NCI-H1694 treated with DMSO at 0.1 percent for 48 hours (cell line): Measurements from ENCODE around the gene LIPK.
"Not testable (repeated sequence)": the region's sequence is repeated elsewhere in the genome, so short reads cannot be mapped to it uniquely, and the experiment has no call there.

Source experiments
- DNase-seq: peaks from one replicate; lab custom pipeline; 2025; lab: John Stamatoyannopoulos, UW

The LIPK gene

DNA sequence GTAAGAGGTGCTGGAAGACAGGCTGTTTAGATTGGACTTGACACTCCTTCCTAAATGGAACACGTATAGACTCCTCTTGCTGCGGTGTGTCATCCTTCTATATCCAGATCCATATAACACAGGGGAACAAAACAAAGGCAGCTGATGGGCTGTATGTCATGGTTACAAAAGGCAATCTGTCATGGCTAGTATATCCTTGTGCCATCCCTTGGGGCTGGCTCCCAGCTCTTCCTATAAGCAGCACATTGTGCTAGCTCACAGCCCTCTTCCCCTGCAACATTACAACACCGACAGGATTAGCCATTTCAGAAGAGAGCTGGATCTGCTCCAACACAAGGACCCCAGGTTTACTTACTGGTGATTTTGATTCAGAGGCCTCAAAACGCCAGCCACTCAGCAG lies 15.3 kb downstream of the LIPK start:
- DNase-seq: no peak

DNA sequence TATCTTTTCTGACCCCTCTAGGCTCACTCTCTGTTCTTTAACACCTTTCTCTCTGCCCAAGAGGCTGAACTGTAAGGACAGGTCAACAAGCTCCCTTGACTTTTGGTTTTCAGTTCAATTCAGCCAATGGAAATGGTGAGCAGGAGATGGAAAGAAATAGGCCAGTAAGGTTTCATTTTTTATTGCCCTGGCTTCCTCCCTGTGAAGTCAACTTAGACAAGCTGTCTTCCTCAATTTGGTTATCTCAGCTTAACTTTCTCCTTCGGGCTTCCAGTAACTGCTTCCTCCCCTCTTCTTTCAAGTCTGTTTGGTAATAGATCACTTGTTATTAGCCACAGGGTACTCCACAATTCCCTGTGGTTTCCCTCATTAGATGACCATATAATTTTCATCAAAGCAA lies 19.7 kb downstream of the LIPK start:
- DNase-seq: no peak

DNA sequence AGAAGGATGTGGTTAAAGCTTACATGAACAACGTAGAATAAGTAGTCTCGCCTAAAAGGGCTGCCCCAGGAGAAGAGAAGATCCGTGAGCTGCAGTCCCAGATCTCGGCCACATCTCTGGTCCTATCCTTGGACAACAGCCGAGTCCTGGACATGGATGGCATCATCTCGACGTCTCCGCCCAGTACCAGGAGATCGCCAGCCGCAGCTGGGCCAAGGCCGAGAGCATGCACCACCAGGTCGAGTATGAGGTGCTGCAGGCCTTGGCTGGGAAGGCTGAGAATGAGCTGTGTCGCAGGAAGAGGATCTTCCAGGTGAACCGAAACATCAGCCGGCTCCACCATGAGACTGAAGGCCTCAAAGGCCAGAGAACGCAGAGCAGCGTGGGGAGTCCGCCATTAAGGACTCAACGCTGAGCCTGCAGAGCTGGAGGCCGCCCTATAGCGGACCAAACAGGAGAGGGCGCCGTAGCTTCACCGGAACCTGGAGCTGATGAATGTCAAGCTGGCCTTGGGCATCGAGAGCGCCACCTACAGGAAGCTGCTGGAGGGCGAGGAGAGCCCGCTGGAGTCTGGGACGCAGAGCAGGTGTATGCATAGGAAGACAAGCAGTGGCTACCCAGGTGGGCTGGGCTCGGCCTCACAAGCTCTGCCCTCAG lies 22.2 kb downstream of the LIPK start:
- DNase-seq: no peak

GRCh38 chr10:88730864-88731263 lies 24.8 kb downstream of the LIPK start:
- DNase-seq: no peak

GRCh38 chr10:88731296-88731695 lies 25.2 kb downstream of the LIPK start:
- DNase-seq: no peak

DNA sequence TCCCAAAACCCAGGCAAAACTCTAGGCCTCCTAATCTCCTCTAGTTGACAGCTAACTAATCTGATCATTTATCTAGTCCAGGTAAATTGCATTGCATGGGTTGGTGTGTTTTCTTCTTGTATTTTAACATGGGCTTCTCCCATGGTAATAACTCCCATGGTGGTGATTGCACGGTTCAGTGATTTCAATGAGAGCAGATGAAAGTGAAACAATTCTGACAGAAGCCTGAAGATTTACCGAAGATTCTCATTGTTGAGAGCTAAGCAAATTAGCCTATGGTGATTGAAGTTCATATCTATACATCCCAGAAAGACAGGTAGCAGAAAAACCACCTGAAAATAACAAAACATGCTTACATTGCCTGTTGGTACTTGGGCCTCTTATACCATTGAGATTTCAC lies 27.2 kb downstream of the LIPK start:
- DNase-seq: no peak

GRCh38 chr10:88735661-88736060 lies 29.6 kb downstream of the LIPK start:
- DNase-seq: no peak

DNA sequence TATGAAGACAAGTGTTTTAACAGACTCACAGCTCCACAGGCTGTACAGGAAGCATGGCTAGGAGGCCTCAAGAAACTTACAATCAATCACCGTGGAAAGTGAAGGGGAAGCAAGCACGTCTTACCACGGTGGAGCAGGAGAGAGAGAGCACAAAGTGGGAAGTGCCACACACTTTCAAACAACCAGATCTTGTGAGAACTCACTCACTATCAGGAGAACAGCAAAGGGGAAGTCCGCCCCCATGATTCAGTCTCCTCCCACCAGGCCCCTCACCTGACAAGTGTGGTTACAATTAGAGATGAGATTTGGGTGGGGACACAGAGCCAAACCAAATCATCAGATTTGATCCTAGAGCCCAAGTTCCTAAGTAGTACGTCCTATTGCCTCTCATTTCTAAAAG lies 35.9 kb downstream of the LIPK start:
- not testable (repeated sequence) for DNase-seq

DNA sequence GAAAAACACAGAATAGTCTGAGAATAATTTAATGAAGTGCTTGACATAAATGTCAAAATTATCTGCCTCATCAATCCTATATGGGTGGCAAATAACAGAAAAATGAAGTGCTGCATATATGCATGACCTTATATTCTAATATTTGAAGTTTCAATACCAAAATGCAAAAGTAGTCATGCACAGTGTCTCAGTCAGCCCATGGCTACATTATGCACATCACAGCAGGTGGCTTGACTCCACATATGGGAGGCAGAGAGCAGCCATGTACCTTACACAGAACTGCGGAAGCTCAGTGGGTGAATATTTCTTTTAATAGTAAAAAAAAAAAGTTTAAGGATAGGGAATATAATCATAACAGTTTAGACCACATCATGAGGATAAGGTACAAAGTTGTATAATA lies 36.4 kb downstream of the LIPK start:
- DNase-seq: no peak

- DNase-seq: no peak
These were observed 38.0 kb downstream of the LIPK start for GRCh38 chr10:88744002-88744401.

DNA sequence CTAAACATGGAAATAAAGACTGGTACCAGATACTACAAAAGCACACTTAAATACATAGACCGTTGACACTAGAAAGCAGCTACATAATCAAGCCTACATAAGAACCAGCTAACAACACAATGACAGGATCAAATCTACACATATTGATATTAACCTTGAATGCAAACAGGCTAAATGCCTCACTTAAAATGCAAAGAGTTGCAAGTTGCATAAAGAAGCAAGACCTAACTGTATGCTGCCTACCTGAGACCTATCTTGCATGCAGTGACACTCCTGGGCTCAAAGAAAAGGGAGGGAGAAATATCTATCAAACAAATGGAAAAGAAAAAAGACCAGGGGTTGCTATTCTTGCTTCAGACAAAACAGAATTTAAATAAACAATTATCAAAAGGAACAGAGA lies 39.6 kb downstream of the LIPK start:
- DNase-seq: no peak

GRCh38 chr10:88754287-88754686 lies 48.2 kb downstream of the LIPK start:
- no peak for DNase-seq

DNA sequence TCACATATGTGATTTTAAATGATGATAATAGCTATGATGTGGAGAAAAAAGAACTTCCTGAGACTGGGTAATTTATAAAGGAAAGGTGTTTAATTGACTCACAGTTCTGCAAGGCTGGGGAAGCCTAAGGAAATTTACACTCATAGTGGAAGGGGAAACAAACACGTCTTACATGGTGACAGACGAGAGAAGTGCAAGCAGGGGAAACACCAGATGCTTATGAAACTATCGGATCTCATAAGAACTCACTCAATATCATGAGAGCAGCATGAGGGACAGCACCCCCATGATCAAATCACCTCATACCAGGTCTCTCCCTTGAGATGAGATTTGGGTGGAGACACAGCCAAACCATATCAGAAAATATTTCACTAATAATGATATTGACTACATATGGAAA lies 49.7 kb downstream of the LIPK start:
- DNase-seq: no peak

DNA sequence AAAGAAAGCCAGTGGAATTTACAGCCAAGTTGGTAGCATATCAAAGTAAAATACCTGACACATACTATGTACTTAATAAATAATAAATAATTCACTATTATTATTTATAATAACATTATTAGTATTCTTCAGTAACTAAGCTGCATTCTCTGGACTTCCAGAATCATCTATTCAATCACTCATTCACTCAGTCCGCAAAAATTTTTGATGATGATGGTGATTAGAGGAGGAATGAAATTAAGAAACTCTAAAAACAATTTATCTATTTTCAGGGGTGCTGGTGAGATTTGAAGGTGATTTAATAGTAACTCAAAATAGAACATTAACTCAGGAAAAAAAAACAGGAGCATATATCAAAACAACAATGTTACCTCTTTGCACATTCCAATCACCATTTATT lies 50.6 kb downstream of the LIPK start:
- no peak for DNase-seq

DNA sequence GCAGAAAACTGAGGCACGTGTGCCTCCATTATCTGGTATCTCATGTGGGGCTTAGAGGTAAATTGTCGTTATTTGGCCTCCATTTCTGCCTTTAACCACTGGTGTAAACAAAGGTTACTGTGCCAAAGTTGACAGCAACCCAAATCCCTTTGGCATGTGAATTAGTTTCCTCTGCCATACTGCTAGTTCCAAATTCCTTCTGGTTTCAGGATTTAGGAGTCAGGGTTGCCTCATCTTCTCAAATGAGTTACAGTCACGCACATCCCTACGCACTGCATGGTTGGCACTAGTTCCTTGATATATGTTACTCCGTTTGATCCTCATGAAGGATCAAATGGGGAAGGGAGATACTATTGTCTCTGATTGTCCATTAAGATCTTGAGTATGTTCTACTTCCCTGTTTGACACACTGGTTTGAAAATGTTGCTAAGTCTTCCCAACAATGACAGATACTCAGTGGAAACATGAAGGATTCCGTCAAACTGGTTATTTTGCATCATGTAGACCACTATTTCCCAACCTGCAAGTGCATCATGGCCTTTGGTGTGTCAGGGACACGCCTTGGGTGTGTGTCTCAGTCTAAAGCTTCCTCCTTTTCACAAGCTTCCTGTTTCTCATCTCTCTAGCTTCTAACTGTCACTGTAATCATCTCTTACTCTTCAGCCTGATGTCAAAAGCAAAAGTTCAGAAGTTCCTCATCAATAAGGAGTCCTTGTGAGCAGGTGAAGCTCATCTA lies 53.5 kb downstream of the LIPK start, which contains the start of gene LIPN:
LIPN (plus strand) TSS at position 655 of the 736 bp plus-strand sequence. CDS start 1,386 bp downstream, outside the sequence.
- no peak for DNase-seq

- no peak for DNase-seq
These were observed 56.9 kb downstream of the LIPK start for GRCh38 chr10:88762906-88763305.

- no peak for DNase-seq
These were observed 57.4 kb downstream of the LIPK start for GRCh38 chr10:88763441-88763840.

DNA sequence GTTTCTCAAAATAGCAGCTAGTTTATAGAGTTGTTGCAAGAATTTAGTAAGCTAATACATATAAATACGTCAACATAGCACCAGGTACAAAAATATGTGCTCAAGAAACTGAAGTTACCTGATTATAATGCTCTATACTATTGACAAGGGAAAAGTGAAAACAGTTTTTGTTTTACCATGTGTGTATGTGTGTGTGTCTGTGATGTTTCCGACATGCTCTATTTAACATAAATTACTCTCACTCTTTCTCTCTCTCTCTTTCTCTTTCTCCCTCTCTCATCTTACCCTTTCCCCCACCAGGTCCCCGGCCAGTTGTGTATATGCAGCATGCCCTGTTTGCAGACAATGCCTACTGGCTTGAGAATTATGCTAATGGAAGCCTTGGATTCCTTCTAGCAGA lies 58.1 kb downstream of the LIPK start:
- DNase-seq: no peak

DNA sequence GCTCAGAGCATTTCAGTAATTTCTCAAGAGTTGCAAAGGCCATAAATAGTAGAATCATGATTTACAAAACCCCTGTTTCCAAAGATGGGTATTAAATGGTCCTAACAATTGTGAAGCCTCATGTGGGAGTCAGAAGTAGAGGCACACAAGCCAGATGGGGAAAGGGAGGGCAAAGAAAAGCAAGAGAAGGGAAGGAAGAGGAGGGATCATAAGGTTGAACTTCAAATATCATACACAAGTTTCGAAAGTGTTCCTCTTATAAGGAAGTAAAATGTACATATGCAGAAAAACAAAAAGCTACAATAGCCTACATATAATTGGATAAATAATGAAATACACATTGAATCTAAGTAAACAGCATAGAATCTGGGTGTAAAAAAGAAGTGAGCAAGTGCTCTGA lies 59.8 kb downstream of the LIPK start:
- no peak for DNase-seq

DNA sequence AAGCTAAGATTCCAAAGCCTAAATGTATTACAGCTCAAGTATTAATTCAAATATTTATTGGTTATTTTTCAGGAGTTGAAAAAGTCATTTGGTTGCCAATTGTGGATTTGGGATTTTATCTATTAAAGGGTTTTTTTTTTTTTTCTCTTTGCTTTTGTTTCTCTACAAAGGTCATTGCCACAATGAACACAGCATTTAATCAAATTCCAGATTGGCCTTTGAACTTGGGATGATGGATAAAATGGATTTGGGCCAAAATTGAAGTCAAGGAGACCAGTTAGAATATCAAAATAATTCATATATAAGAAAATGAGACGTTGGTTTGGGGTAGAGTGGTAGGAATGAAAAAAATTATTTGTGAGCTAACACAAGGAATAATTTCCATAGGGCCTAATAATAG lies 63.3 kb downstream of the LIPK start:
- DNase-seq: no peak

- no peak for DNase-seq
These were observed 75.2 kb downstream of the LIPK start for GRCh38 chr10:88781206-88781605.

GRCh38 chr10:88782222-88782621 lies 76.2 kb downstream of the LIPK start:
- no peak for DNase-seq

DNA sequence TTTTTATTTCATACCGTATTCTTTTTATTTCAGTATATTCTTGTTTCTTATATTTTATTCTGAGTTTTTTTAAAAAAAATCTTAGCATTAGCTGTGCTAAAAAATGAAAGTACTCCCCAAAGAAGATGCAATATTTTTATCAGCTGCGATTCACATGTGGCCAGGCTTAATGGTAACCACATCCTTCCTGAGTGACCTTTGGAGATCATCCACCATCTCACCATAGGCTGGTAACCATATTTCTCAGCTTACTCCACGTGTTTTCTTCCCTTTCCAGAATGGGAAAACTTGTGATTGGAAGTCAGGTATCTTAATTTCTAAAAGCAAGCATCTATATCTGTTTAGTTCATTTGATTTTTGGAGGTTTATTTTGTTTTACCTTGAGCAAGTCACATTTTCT lies 77.7 kb downstream of the LIPK start:
- no peak for DNase-seq
